Glutamatergic neuron (in vitro differentiated cells): Measurements from ENCODE around the gene ZNF408. TPM values are rescaled to one million over a fixed set of nuclear protein-coding genes. Genes with fewer than 3 reads are reported as not detected.

Source experiments
- DNase-seq: peaks from one replicate; pipeline ENCODE4 v3.0.0; 2022
- H3K27ac Mint-ChIP-seq: one replicate; pipeline ENCODE4 v1.8.0; 2020; ENCODE audit warnings: mild to moderate bottlenecking, mixed read lengths, inconsistent platforms; ENCODE audit not compliant: unreplicated experiment
- H3K27me3 Mint-ChIP-seq: one replicate; pipeline ENCODE4 v1.8.0; 2020; ENCODE audit warnings: mild to moderate bottlenecking, moderate library complexity, mixed read lengths, inconsistent platforms; ENCODE audit not compliant: unreplicated experiment
- H3K36me3 Mint-ChIP-seq: one replicate; pipeline ENCODE4 v1.8.0; 2020; ENCODE audit warnings: mild to moderate bottlenecking, mixed read lengths, inconsistent platforms; ENCODE audit not compliant: unreplicated experiment
- H3K4me1 Mint-ChIP-seq: one replicate; pipeline ENCODE4 v1.8.0; 2020; ENCODE audit warnings: mild to moderate bottlenecking, low read depth, mixed read lengths, inconsistent platforms; ENCODE audit not compliant: unreplicated experiment
- H3K4me3 Mint-ChIP-seq: one replicate; pipeline ENCODE4 v1.8.0; 2020; ENCODE audit warnings: mild to moderate bottlenecking, mixed read lengths, inconsistent platforms; ENCODE audit not compliant: unreplicated experiment
- H3K9me3 Mint-ChIP-seq: one replicate; pipeline ENCODE4 v1.8.0; 2020; ENCODE audit warnings: mild to moderate bottlenecking, moderate library complexity, mixed read lengths, inconsistent platforms; ENCODE audit not compliant: unreplicated experiment
- CTCF ChIP-seq: fragments of 200-600 bp; sonication (generic); IDR thresholded peaks from one replicate; pipeline ENCODE4 v1.5.0; 2021; ENCODE audit not compliant: partially characterized antibody, unreplicated experiment
- total RNA-seq: library from RNA; stranded (reverse); fragmentation: NEBNext Ultra II Directional; extraction: Animal tissue kit (Norgen Biotek cat#: 25700); gene quantifications from one replicate; pipeline ENCODE4 v1.2.1, GENCODE V29; 2021; ENCODE audit not compliant: unreplicated experiment

Gene ZNF408
- total RNA-seq, 1 donor from 2014 or later: 10.6 TPM

- no peak for TF ChIP-seq CTCF
- H3K27ac Mint-ChIP-seq: no peak overlapping the region
- no peak overlapping the region for H3K4me3 Mint-ChIP-seq
- no peaks in the 10 kb centered on the region for H3K36me3 Mint-ChIP-seq
- no peak for DNase-seq
- peaks cover 3% of the 10 kb centered on the region for H3K27me3 Mint-ChIP-seq
- no peaks in the 10 kb centered on the region for H3K4me1 Mint-ChIP-seq
- no peaks in the 10 kb centered on the region for H3K9me3 Mint-ChIP-seq
Measured at GRCh38 chr11:46731545-46731944, 30.7 kb downstream of the ZNF408 start.

GRCh38 chr11:46733234-46733633 lies 32.4 kb downstream of the ZNF408 start:
- TF ChIP-seq CTCF: no peak
- no peak overlapping the region for H3K4me3 Mint-ChIP-seq
- H3K4me1 Mint-ChIP-seq: no peaks in the 10 kb centered on the region
- no peaks in the 10 kb centered on the region for H3K9me3 Mint-ChIP-seq
- no peak overlapping the region for H3K27ac Mint-ChIP-seq
- no peak for DNase-seq
- no peaks in the 10 kb centered on the region for H3K36me3 Mint-ChIP-seq
- H3K27me3 Mint-ChIP-seq: no peaks in the 10 kb centered on the region

GRCh38 chr11:46736146-46736545 lies 35.3 kb downstream of the ZNF408 start:
- peaks cover 3% of the 10 kb centered on the region for H3K9me3 Mint-ChIP-seq
- H3K4me3 Mint-ChIP-seq: no peak overlapping the region

GRCh38 chr11:46736615-46737014 lies 35.8 kb downstream of the ZNF408 start:
- no peak for TF ChIP-seq CTCF
- Mint-ChIP-seq H3K4me1 (no peaks in the 10 kb centered on the region), H3K36me3 (peaks cover under 1% of the 10 kb centered on the region), H3K27me3 (peaks cover 3% of the 10 kb centered on the region), H3K4me3 (no peak overlapping the region), H3K27ac (no peak overlapping the region), H3K9me3 (peaks cover 3% of the 10 kb centered on the region)
- no peak for DNase-seq

More at GRCh38 chr11:46736146-46736545, 35.3 kb downstream of the ZNF408 start:
- no peak for TF ChIP-seq CTCF
- H3K4me1 Mint-ChIP-seq: no peaks in the 10 kb centered on the region
- H3K27me3 Mint-ChIP-seq: peaks cover 3% of the 10 kb centered on the region
- H3K36me3 Mint-ChIP-seq: no peaks in the 10 kb centered on the region
- no peak for DNase-seq
- H3K27ac Mint-ChIP-seq: no peak overlapping the region

- no peaks in the 10 kb centered on the region for H3K4me1 Mint-ChIP-seq
- peaks cover 9% of the 10 kb centered on the region for H3K36me3 Mint-ChIP-seq
- H3K27me3 Mint-ChIP-seq: peaks cover 5% of the 10 kb centered on the region
- TF ChIP-seq CTCF: no peak
- H3K4me3 Mint-ChIP-seq: no peak overlapping the region
- peaks cover 3% of the 10 kb centered on the region for H3K9me3 Mint-ChIP-seq
- DNase-seq: no peak
- no peak overlapping the region for H3K27ac Mint-ChIP-seq
Measured at GRCh38 chr11:46737699-46738098, 36.9 kb downstream of the ZNF408 start.
